HepG2 (cell line): Measurements from ENCODE around the gene PRKACA. TPM values are rescaled to one million over a fixed set of nuclear protein-coding genes. Genes with fewer than 3 reads are reported as not detected.

Experiments
- CBX2 ChIP-seq, 2 experiments: fragments of 200-600 bp in 1 of 2; sonication (generic); formaldehyde crosslinking in 1 of 2; IDR thresholded peaks; 2 replicates each; pipeline versions ENCODE4 v1.7.0 to v1.8.1; 2018 to 2022; ENCODE audit warnings: low read depth in 2 of 2, low read length in 1 of 2, mild to moderate bottlenecking in 1 of 2, missing genetic modification reagents in 1 of 2
- CEBPG ChIP-seq: IDR thresholded peaks from 2 replicates; pipeline ENCODE4 v1.6.1; 2016
- CEBPZ ChIP-seq: IDR thresholded peaks from 2 replicates; pipeline ENCODE4 v1.6.1; 2012; ENCODE audit warnings: low read length, improper control_type of control experiment
- CENPT ChIP-seq: sonication (generic); formaldehyde crosslinking; IDR thresholded peaks from 2 replicates; pipeline ENCODE4 v1.8.0; 2022; ENCODE audit warnings: low read depth, mild to moderate bottlenecking, moderate library complexity, missing genetic modification reagents
- KAT2B ChIP-seq: fragments of 150-350 bp; IDR thresholded peaks from 2 replicates; pipeline ENCODE4 v1.6.1; 2014; ENCODE audit warnings: low read depth, low read length, borderline replicate concordance
- KLF12 ChIP-seq: sonication (generic); formaldehyde crosslinking; IDR thresholded peaks from 2 replicates; pipeline ENCODE4 v1.4.0; 2020; ENCODE audit warnings: missing genetic modification reagents, borderline replicate concordance
- MED1 ChIP-seq: sonication (generic); formaldehyde crosslinking; IDR thresholded peaks from 2 replicates; pipeline ENCODE4 v1.4.0; 2020; ENCODE audit warnings: missing genetic modification reagents
- MEIS1 ChIP-seq: sonication (generic); formaldehyde crosslinking; IDR thresholded peaks from 2 replicates; pipeline ENCODE4 v1.9.0; 2021; ENCODE audit warnings: mild to moderate bottlenecking, missing genetic modification reagents, moderate library complexity, borderline replicate concordance
- NFE2L1 ChIP-seq: sonication (generic); formaldehyde crosslinking; IDR thresholded peaks from 2 replicates; pipeline ENCODE4 v1.4.0; 2020; ENCODE audit warnings: missing genetic modification reagents, mild to moderate bottlenecking, borderline replicate concordance
- NFYB ChIP-seq: sonication (generic); formaldehyde crosslinking; IDR thresholded peaks from 2 replicates; pipeline ENCODE4 v1.4.0; 2020; ENCODE audit warnings: missing genetic modification reagents
- NR0B2 ChIP-seq: sonication (generic); formaldehyde crosslinking; IDR thresholded peaks from 2 replicates; pipeline ENCODE4 v1.4.0; 2020; ENCODE audit warnings: mild to moderate bottlenecking, missing genetic modification reagents
- NR2F2 ChIP-seq: IDR thresholded peaks from 2 replicates; pipeline ENCODE4 v1.6.1; 2012; ENCODE audit warnings: low read depth, inconsistent platforms, borderline replicate concordance
- PAF1 ChIP-seq: IDR thresholded peaks from 2 replicates; pipeline ENCODE4 v1.6.1; 2016; ENCODE audit warnings: missing genetic modification reagents, missing compliant biosample characterization
- SMARCE1 ChIP-seq: fragments of 450-650 bp; IDR thresholded peaks from 2 replicates; pipeline ENCODE4 v1.6.1; 2017; ENCODE audit warnings: borderline replicate concordance
- THAP8 ChIP-seq: sonication (generic); formaldehyde crosslinking; IDR thresholded peaks from 2 replicates; pipeline ENCODE4 v1.5.1; 2020; ENCODE audit warnings: missing genetic modification reagents, mild to moderate bottlenecking, borderline replicate concordance
- TOE1 ChIP-seq: sonication (generic); formaldehyde crosslinking; IDR thresholded peaks from 2 replicates; pipeline ENCODE4 v1.4.0; 2020; ENCODE audit warnings: mild to moderate bottlenecking, missing genetic modification reagents
- ZBTB43 ChIP-seq: sonication (generic); formaldehyde crosslinking; conservative IDR thresholded peaks from 2 replicates; pipeline ENCODE4 v1.4.0; 2020; ENCODE audit warnings: missing genetic modification reagents
- ZNF276 ChIP-seq: sonication (generic); formaldehyde crosslinking; IDR thresholded peaks from 2 replicates; pipeline ENCODE4 v1.4.0; 2020; ENCODE audit warnings: mild to moderate bottlenecking, low read depth, missing genetic modification reagents
- ZNF335 ChIP-seq: sonication (generic); formaldehyde crosslinking; IDR thresholded peaks from 2 replicates; pipeline ENCODE4 v1.4.0; 2020; ENCODE audit warnings: missing genetic modification reagents
- polyA plus RNA-seq, 8 experiments: library from polyadenylated mRNA; depleted of rRNA in 3 of 8; stranded (reverse) in 7 of 8; unstranded in 1 of 8; fragments of >200 nt; fragmentation: Illumina TruSeq in 4 of 8; extraction: Trizol in 4 of 8; gene quantifications; 2 replicates each; pipeline versions ENCODE4 v1.2.1 to v1.2.3, GENCODE V29; 2011 to 2016; ENCODE audit warnings: low read depth in 4 of 8, missing spikeins in 1 of 8, mixed read lengths in 1 of 8; ENCODE audit not compliant: insufficient read depth in 1 of 8
- total RNA-seq, 5 experiments: library from RNA; depleted of rRNA; stranded (reverse); fragments of >200 nt; fragmentation: Illumina TruSeq; extraction: Trizol; gene quantifications; 2 replicates each; pipeline ENCODE4 v1.2.3, GENCODE V29; 2016; ENCODE audit warnings: low read depth in 1 of 5

The PRKACA gene
- total and polyA plus RNA-seq, 2 of the 13 experiments (the other 11 are each of a cell fraction or from before 2014, with no cell fraction given), result 11.0 to 18.2 TPM

- TF ChIP-seq NFYB (CRISPR knock-in tag) (peak; percentile 84), KAT2B (no peak), CENPT (no peak), NR0B2 (CRISPR knock-in tag) (no peak), KLF12 (CRISPR knock-in tag) (peak; percentile 77; the same call in 1 of the 2 replicates), TOE1 (no peak), NFE2L1 (CRISPR knock-in tag) (no peak), ZNF335 (CRISPR knock-in tag) (0 out of 2 replicates have a peak, but pooled peaks have one; percentile 42), ZBTB43 (CRISPR knock-in tag) (0 out of 2 replicates have a peak, but pooled peaks have one; percentile 12), PAF1 (CRISPR knock-in tag) (no peak), CBX2 (IDR thresholded peaks at IDR 0.05; ENCODE audit: low read depth, low read length) (no peak), CBX2 (CRISPR knock-in tag; IDR thresholded peaks at IDR 0.05; ENCODE audit: low read depth) (no peak), MED1 (CRISPR knock-in tag) (peak; percentile 54), NR2F2 (no peak), ZNF276 (CRISPR knock-in tag) (peak; percentile 34; the same call in 1 of the 2 replicates), CEBPZ (no peak), MEIS1 (CRISPR knock-in tag) (peak; percentile 35; the same call in 1 of the 2 replicates), THAP8 (CRISPR knock-in tag) (0 out of 2 replicates have a peak, but pooled peaks have one; percentile 76), CEBPG (CRISPR knock-in tag) (peak; percentile 83), SMARCE1 (no peak)
Measured at GRCh38 chr19:14080887-14081796, 36.4 kb downstream of the PRKACA start (continued).
